ENCODE measurements around the gene CD74.

Gene CD74

GRCh38 chr5:150404121-150404520, 8.6 kb downstream of the CD74 start:
- no peaks in the 10 kb centered on the region for H3K9me3 ChIP-seq (ENCODE audit: severe bottlenecking)
- TF ChIP-seq, protein P1, sequence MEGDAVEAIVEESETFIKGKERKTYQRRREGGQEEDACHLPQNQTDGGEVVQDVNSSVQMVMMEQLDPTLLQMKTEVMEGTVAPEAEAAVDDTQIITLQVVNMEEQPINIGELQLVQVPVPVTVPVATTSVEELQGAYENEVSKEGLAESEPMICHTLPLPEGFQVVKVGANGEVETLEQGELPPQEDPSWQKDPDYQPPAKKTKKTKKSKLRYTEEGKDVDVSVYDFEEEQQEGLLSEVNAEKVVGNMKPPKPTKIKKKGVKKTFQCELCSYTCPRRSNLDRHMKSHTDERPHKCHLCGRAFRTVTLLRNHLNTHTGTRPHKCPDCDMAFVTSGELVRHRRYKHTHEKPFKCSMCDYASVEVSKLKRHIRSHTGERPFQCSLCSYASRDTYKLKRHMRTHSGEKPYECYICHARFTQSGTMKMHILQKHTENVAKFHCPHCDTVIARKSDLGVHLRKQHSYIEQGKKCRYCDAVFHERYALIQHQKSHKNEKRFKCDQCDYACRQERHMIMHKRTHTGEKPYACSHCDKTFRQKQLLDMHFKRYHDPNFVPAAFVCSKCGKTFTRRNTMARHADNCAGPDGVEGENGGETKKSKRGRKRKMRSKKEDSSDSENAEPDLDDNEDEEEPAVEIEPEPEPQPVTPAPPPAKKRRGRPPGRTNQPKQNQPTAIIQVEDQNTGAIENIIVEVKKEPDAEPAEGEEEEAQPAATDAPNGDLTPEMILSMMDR (IDR thresholded peaks at IDR 0.05; ENCODE audit: low read depth, low read length) = no peak
- no peak for DNase-seq
- H3K36me3 ChIP-seq = peaks cover 26% of the 10 kb centered on the region
- H3K4me3 ChIP-seq (ENCODE audit: low read depth, low read length) = no peak overlapping the region
- H3K27me3 ChIP-seq (ENCODE audit: insufficient read depth, low read depth, severe bottlenecking) = no peaks in the 10 kb centered on the region
- no peak overlapping the region for H3K27ac ChIP-seq

- Histone ChIP-seq H3K4me3 (ENCODE audit: low read depth, low read length) (no peak overlapping the region), H3K36me3 (peaks cover 38% of the 10 kb centered on the region), H3K27ac (no peak overlapping the region), H3K9me3 (ENCODE audit: severe bottlenecking) (no peaks in the 10 kb centered on the region), H3K27me3 (ENCODE audit: insufficient read depth, low read depth, severe bottlenecking) (no peaks in the 10 kb centered on the region)
- DNase-seq = no peak
- TF ChIP-seq, protein P1 (IDR thresholded peaks at IDR 0.05; ENCODE audit: low read depth, low read length) = no peak
Measured at GRCh38 chr5:150402901-150403342, 9.8 kb downstream of the CD74 start.

- peaks cover 44% of the 10 kb centered on the region for H3K36me3 ChIP-seq
- no peaks in the 10 kb centered on the region for H3K27me3 ChIP-seq (ENCODE audit: insufficient read depth, low read depth, severe bottlenecking)
- no peak for DNase-seq
- no peak overlapping the region for H3K27ac ChIP-seq
- no peaks in the 10 kb centered on the region for H3K9me3 ChIP-seq (ENCODE audit: severe bottlenecking)
- TF ChIP-seq, protein P1 (IDR thresholded peaks at IDR 0.05; ENCODE audit: low read depth, low read length) = no peak
- H3K4me3 ChIP-seq (ENCODE audit: low read depth, low read length) = no peak overlapping the region
Measured at GRCh38 chr5:150402229-150402773, 10.4 kb downstream of the CD74 start.

DNA sequence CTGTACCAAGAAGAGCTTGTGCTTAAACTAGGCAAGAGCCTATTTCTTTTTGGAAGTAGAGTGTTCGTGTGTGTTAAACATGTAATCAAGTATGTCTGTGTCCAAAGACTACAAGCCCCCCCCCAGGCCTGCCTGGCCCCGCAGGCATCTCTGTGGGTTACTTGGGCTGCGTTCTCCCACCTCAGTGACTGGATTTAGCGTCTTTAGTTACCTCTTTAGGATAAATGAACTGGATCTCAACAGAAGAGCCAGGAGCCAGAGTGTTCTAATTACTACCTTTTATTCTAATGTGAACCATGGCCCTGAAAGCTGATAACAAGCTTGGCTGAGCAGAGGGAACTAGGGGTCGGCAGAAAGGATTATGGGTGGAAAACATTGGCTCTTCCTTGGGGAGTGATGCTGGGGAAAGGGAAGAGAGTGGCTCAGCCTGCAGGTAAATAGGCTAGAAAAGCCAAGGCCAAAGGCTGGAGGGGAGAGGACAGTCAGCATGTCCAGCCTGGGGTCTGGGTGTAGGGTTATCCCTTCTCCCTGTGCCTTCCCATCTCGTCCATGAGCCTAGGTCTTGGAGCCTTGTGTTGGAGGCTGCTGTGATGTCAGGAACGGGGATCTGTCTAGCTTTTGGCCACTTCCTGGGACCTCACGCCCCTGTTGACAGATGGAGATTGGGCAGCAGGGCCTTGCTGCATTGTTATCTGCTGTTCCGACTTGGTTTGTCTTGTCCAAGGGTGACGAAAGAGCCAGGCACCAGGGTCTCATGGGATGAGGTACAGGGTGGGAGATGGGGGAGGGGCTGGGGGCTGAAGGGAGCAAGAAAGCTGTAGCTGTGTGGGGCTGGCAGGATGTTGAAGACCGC, 11.1 kb downstream of the CD74 start:
- Histone ChIP-seq H3K9me3 (ENCODE audit: severe bottlenecking) (no peaks in the 10 kb centered on the region), H3K36me3 (peaks cover 51% of the 10 kb centered on the region), H3K27ac (no peak overlapping the region), H3K4me3 (ENCODE audit: low read depth, low read length) (no peak overlapping the region), H3K27me3 (ENCODE audit: insufficient read depth, low read depth, severe bottlenecking) (no peaks in the 10 kb centered on the region)
- DNase-seq = no peak
- TF ChIP-seq, protein P1 (IDR thresholded peaks at IDR 0.05; ENCODE audit: low read depth, low read length) = no peak

GRCh38 chr5:150401076-150401375, 11.7 kb downstream of the CD74 start:
- TF ChIP-seq, protein P1 (IDR thresholded peaks at IDR 0.05; ENCODE audit: low read depth, low read length) = no peak
- H3K4me3 ChIP-seq (ENCODE audit: low read depth, low read length) = no peak overlapping the region
- no peak for DNase-seq
- no peaks in the 10 kb centered on the region for H3K9me3 ChIP-seq (ENCODE audit: severe bottlenecking)
- no peaks in the 10 kb centered on the region for H3K27me3 ChIP-seq (ENCODE audit: insufficient read depth, low read depth, severe bottlenecking)
- no peak overlapping the region for H3K27ac ChIP-seq
- peaks cover 57% of the 10 kb centered on the region for H3K36me3 ChIP-seq

All from WERI-Rb-1 (cell line).